ENCODE data around the gene MFAP3L. TPM values are rescaled to one million over a fixed set of nuclear protein-coding genes. Genes with fewer than 3 reads are reported as not detected.
"Not testable (repeated sequence)": the region's sequence is repeated elsewhere in the genome, so short reads cannot be mapped to it uniquely, and the experiment has no call there.

Gene MFAP3L
- total and polyA plus RNA-seq, 12 donors, result 0.94 to 5.9 (median 3.5) TPM

DNA sequence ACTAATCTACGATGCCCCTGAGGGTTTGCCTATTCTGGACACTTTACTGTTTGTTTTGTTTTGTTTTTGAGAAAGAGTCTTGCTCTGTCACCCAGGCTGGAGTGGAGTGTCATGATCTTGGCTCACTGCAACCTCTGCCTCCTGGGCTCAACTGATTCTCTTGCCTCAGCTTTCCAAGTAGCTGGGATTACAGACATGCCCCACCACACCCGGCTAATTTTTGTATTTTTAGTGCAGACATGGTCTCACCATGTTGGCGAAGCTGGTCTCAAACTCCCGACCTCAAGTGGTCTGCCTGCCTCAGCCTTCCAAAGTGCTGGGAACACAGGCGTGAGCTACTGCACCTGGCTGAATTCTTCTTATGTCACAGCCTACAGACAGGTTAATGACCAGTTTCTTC, 70.7 kb downstream of the MFAP3L start:
- intact Hi-C loops (cut with DNase I), result no loop called here
- no peak for TF ChIP-seq CTCF (IDR thresholded peaks at IDR 0.05)
- Histone ChIP-seq H3K4me1 (no peaks in the 10 kb centered on the region), H3K27ac (no peak overlapping the region), H3K27me3 (peaks cover 0 to 4% (median 0%) of the 10 kb centered on the region in 7 donors), H3K9me3 (no peaks in the 10 kb centered on the region), H3K4me3 (no peak overlapping the region), H3K36me3 (no peaks in the 10 kb centered on the region)
- no peak for ATAC-seq
- 82 to 87% methylated on average over 5 of the region's 5 CpGs for WGBS, 2 donors
- DNase-seq, result no peak

DNA sequence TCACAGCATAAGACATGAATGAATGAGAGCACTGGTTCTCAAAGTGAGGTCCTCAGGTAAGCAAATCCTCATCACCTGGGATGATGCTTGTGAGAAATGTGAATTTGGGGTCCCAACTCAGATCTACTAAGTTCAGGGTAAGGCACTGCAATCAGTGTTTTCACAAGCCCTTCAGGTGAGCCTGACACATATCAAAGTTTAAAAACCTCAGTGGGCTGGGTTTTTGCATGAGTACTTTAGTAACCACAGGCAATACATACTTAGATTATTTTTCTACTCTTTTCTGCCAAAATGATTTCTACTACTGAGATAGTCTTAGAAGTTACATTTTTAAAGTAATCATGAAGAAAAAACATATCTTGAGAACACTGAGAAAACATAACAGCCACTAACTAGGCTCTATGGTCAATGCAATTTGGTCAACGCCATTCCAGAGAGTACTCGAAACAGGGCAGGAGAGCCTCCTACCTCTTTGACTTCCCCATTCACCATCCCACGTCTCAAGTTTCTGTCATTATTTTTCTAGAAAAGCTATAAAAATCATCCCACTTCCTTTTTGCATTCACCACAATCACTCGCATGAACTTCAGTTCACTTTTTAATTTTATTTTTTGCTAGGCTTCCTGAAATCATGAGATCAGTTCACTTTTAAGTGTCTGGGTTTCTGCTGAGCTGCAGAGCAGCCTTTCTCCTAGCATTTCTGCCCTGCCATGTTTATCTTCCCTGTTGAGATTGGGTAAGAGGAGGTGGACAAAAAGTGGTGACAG, 73.8 kb downstream of the MFAP3L start:
- DNase-seq (no peak), ATAC-seq (no peak)
- Histone ChIP-seq H3K27me3 (peaks cover 0 to 19% (median 5%) of the 10 kb centered on the region in 7 donors), H3K4me3 (no peak overlapping the region), H3K4me1 (no peaks in the 10 kb centered on the region), H3K9me3 (no peaks in the 10 kb centered on the region), H3K27ac (no peak overlapping the region), H3K36me3 (no peaks in the 10 kb centered on the region)
- intact Hi-C loops (cut with DNase I), result no loop called here
- TF ChIP-seq CTCF (IDR thresholded peaks at IDR 0.05), result no peak
- 66% methylated on average over 4 of the region's 4 CpGs for WGBS, 2 donors

DNA sequence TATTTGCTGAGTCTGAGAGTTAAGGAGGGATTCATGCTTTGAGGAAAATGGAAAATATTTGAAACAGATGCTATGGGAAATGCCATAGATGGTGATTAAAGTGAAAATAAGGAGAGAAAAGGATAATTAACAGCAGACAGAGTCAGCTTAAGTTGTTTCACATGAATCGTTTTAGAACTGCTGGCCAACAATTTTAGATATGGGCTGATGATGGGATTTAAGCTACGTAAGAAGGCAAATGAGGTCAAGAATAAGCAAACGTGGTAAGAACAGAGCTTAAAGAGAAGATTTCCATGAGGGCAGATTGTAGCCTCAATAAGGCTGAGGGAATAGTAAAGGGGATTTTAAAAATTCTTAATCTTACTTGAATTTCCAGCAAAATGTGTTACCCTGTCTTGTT, 77.9 kb downstream of the MFAP3L start:
- Histone ChIP-seq H3K36me3 (no peaks in the 10 kb centered on the region), H3K27ac (no peak overlapping the region), H3K27me3 (peaks cover 0 to 19% (median 5%) of the 10 kb centered on the region in 7 donors), H3K4me3 (no peak overlapping the region), H3K4me1 (no peaks in the 10 kb centered on the region), H3K9me3 (no peaks in the 10 kb centered on the region)
- ATAC-seq (no peak), DNase-seq (no peak)
- intact Hi-C loops (cut with DNase I), result no loop called here
- WGBS, 2 donors, result 54 to 64% methylated on average over 3 of the region's 3 CpGs
- no peak for TF ChIP-seq CTCF (IDR thresholded peaks at IDR 0.05)

DNA sequence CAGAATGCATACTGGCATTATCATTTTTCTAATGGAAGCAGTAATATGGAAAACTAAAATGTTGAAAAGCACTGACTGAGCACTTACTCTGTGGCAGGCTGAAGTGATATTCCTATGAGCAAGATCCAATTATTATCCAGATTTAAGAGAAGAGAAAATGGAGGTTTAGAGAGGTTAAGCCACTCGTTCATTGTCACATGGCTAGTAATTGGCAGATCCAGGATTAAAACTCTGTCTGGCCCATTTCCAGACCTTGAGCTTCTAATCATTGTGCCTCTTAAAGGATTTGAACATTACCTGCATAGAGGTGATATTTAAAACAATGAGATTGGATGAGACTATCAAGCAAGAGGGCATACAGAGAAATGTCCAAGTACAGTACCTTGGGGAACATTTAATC, 80.6 kb downstream of the MFAP3L start:
- Histone ChIP-seq H3K9me3 (no peaks in the 10 kb centered on the region), H3K36me3 (no peaks in the 10 kb centered on the region), H3K4me1 (no peaks in the 10 kb centered on the region), H3K27me3 (peaks cover 0 to 17% (median 5%) of the 10 kb centered on the region in 7 donors), H3K4me3 (no peak overlapping the region), H3K27ac (no peak overlapping the region)
- 59 to 70% methylated on average over 1 of the region's 1 CpG for WGBS, 2 donors
- no peak for DNase-seq
- intact Hi-C loops (cut with DNase I), result no loop called here
- no peak for TF ChIP-seq CTCF (IDR thresholded peaks at IDR 0.05)
- ATAC-seq, result no peak

- H3K4me1 ChIP-seq; H3K27ac ChIP-seq; intact Hi-C loops (cut with DNase I); H3K4me3 ChIP-seq; H3K36me3 ChIP-seq; DNase-seq; H3K27me3 ChIP-seq; ATAC-seq; H3K9me3 ChIP-seq: not testable (repeated sequence)
- 70 to 91% methylated on average over 6 of the region's 6 CpGs for WGBS, 2 donors
Measured at GRCh38 chr4:169943601-169944000, 82.6 kb downstream of the MFAP3L start.

Measured in heart right ventricle (tissue), 16 donors.